Memory B cell (primary cell): ENCODE measurements around the gene TBL3.
"Not testable (repeated sequence)": the region's sequence is repeated elsewhere in the genome, so short reads cannot be mapped to it uniquely, and the experiment has no call there.

Source experiments
- ATAC-seq: fragments of 150-1000 bp; cut with Tn5 transposase; 2 replicates; pipeline ENCODE4 v1.10.0; 2021; ENCODE audit warnings: low read depth, mild to moderate bottlenecking, moderate library complexity
- DNase-seq, 2 donors: peaks; one replicate each; pipeline ENCODE4 v3.0.0; 2022; ENCODE audit warnings: low spot score in 2 of 2
- H3K27ac Mint-ChIP-seq: one replicate; pipeline ENCODE4 v1.8.0; 2022; ENCODE audit warnings: mild to moderate bottlenecking, moderate library complexity, mixed read lengths
- H3K27me3 Mint-ChIP-seq: one replicate; pipeline ENCODE4 v1.8.0; 2022; ENCODE audit warnings: mixed read lengths
- H3K36me3 Mint-ChIP-seq: one replicate; pipeline ENCODE4 v1.8.0; 2022; ENCODE audit warnings: mild to moderate bottlenecking, mixed read lengths
- H3K4me1 Mint-ChIP-seq: one replicate; pipeline ENCODE4 v1.8.0; 2022; ENCODE audit warnings: mixed read lengths
- H3K4me3 Mint-ChIP-seq: one replicate; pipeline ENCODE4 v1.8.0; 2022; ENCODE audit warnings: mild to moderate bottlenecking, moderate library complexity, mixed read lengths
- H3K9me3 Mint-ChIP-seq: one replicate; pipeline ENCODE4 v1.8.0; 2022; ENCODE audit warnings: mixed read lengths

The TBL3 gene

GRCh38 chr16:2009791-2010510 is 38.1 kb downstream of the TBL3 start, which contains the start of gene ZNF598:
TSS of gene ZNF598 (minus strand) at chr16:2009821.
- Mint-ChIP-seq H3K9me3 (no peaks in the 10 kb centered on the region), H3K27me3 (no peaks in the 10 kb centered on the region), H3K27ac (peak within 1 kb of the TSS; percentile 92), H3K4me1 (peaks cover 32% of the 10 kb centered on the region), H3K36me3 (no peaks in the 10 kb centered on the region), H3K4me3 (peak within 1 kb of the TSS; percentile 91)
- peak; percentile 97 for ATAC-seq
- DNase-seq = peak; percentile 69 to 77

DNA sequence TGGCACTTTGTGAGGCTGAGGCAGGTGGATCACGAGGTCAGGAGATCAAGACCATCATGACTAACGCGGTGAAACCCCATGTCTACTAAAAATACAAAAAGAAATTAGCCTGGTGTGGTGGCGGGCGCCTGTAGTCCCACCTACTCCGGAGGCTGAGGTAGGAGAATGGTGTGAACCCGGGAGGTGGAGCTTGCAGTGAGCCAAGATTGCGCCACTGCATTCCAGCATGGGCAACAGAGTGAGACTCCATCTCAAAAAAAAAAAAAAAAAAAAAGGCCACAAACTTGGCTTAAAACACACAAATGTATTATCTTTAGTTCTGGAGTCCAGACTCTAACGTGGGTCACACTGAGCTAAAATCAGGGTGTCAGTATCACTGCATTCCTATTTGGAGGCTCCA is 39.9 kb downstream of the TBL3 start:
- H3K4me3 Mint-ChIP-seq, H3K27ac Mint-ChIP-seq, H3K27me3 Mint-ChIP-seq, H3K9me3 Mint-ChIP-seq, ATAC-seq, H3K36me3 Mint-ChIP-seq, DNase-seq: not testable (repeated sequence)
- H3K4me1 Mint-ChIP-seq = peaks cover 20% of the 10 kb centered on the region

DNA sequence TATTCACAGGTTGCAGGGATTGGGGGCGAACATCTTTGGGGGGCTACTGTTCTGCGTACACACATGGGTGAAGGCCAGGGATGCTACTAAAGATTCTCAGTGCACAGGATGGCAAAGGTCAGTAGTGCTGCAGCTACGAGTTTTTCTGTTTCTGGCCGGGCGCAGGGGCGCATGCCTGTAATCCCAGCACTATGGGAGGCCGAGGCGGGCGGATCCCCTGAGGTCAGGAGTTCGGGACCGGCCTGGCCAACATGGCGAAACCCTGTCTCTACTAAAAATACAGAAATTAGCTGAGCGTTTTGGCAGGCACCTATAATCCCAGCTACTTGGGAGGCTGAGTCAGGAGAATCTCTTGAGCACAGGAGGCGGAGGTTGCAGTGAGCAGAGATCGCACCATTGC is 41.7 kb downstream of the TBL3 start:
- Mint-ChIP-seq H3K4me3 (no peak overlapping the region), H3K36me3 (no peaks in the 10 kb centered on the region), H3K9me3 (no peaks in the 10 kb centered on the region), H3K27me3 (peaks cover 1% of the 10 kb centered on the region), H3K4me1 (peaks cover 7% of the 10 kb centered on the region), H3K27ac (no peak overlapping the region)
- DNase-seq (no peak), ATAC-seq (no peak)

- Mint-ChIP-seq H3K4me1 (no peaks in the 10 kb centered on the region), H3K36me3 (no peaks in the 10 kb centered on the region), H3K27ac (no peak overlapping the region), H3K9me3 (no peaks in the 10 kb centered on the region), H3K27me3 (peaks cover 4% of the 10 kb centered on the region), H3K4me3 (no peak overlapping the region)
- ATAC-seq = no peak
- DNase-seq = no peak
Measured at GRCh38 chr16:2015117-2015946, 43.5 kb downstream of the TBL3 start.

DNA sequence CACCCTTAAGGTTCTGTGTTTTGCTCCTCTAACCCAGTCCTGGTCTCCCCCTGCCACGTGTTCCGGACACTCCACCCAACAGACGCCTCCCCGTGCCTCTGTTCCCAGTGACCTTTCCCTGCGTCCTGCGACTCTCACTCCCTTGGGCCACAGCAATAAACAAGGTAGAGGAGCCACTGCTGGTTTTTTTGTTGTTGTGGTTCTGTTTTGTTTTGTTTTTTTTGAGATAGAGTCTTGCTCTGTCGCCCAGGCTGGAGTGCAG is 44.0 kb downstream of the TBL3 start:
- Mint-ChIP-seq H3K9me3 (no peaks in the 10 kb centered on the region), H3K27me3 (peaks cover 5% of the 10 kb centered on the region), H3K4me1 (no peaks in the 10 kb centered on the region), H3K27ac (no peak overlapping the region), H3K4me3 (no peak overlapping the region), H3K36me3 (no peaks in the 10 kb centered on the region)
- ATAC-seq (no peak), DNase-seq (no peak)

DNA sequence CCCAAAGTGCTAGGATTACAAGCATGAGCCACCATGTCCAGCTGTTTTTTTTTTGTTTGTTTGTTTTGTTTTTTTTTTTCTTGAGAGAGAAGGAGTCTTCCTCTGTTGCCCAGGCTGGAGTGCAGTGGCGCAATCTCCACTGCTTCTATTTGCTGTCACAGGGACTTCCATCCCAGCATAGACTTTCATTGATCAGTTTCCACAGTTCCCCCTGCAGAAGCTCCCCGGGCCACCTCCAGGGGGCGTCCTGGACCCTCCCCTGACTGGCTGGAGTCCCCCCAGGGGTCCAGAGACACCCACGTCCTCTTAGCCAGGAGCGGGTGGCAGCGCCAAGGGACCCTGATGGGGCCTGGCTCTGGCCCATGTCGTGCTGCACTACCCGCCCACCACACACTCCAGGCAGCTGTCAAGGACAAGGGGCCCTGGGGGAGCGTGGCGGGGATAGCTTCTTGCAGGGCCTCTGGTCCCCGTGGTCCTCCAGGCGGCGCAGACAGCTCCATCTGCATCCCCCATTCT is 44.6 kb downstream of the TBL3 start:
- Mint-ChIP-seq H3K27me3 (peaks cover 7% of the 10 kb centered on the region), H3K9me3 (no peaks in the 10 kb centered on the region), H3K27ac (no peak overlapping the region), H3K4me1 (no peaks in the 10 kb centered on the region), H3K36me3 (no peaks in the 10 kb centered on the region), H3K4me3 (no peak overlapping the region)
- DNase-seq = no peak
- no peak for ATAC-seq

DNA sequence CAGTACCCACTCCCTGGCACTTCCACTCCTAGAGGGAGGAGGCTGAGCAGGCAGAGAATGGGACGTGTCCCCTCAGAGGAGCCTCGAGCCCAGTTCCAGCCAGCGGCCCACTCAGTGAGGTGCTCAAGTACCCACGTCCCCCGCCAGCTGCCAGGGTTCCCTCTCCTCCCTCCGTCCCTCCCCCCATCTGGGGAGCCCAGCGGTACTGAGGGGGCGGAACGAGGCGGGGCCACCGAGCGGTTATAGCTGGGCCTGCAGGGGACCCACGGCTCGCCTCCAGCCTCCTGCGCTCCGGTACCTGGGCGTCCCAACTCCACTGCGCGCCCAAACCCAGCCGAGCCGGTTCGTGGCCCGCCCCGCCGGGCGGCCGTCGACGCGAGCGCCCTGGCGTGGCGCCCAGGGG is 47.7 kb downstream of the TBL3 start, which contains the start of gene NPW:
Gene NPW (plus strand): TSS at position 268 of the 403 bp plus-strand sequence.
- H3K4me3 Mint-ChIP-seq = peak within 1 kb of the TSS; percentile 41
- H3K9me3 Mint-ChIP-seq = no peaks in the 10 kb centered on the region

DNA sequence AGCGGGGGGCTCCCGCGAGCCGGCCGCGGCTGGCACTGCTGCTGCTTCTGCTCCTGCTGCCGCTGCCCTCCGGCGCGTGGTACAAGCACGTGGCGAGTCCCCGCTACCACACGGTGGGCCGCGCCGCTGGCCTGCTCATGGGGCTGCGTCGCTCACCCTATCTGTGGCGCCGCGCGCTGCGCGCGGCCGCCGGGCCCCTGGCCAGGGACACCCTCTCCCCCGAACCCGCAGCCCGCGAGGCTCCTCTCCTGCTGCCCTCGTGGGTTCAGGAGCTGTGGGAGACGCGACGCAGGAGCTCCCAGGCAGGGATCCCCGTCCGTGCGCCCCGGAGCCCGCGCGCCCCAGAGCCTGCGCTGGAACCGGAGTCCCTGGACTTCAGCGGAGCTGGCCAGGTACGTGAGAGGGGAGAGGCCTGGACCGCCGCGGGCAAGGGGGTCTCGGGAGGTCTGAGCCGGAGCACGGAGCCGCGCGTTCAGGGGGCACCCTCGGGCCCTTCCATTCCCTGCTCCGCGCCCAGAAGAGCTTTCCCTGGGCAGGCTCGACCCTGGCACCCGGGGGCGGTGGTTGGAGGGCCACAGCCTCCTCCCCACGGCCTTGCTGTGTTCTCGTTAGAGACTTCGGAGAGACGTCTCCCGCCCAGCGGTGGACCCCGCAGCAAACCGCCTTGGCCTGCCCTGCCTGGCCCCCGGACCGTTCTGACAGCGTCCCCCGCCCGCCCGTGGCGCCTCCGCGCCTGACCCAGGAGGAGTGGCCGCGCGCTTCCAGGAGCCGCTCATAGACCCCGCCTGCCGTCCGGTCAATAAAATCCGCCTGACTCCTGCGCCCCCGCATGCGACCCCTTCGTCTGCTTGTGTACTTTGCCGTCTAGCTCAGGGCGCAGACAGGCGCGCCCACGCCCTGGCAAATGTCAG is 48.3 kb downstream of the TBL3 start:
- H3K27ac Mint-ChIP-seq = no peak overlapping the region
- no peak for ATAC-seq

More for the DNA sequence above, 47.7 kb downstream of the TBL3 start, which contains the start of gene NPW:
- H3K27me3 Mint-ChIP-seq = peaks cover 15% of the 10 kb centered on the region
- peaks cover 11% of the 10 kb centered on the region for H3K4me1 Mint-ChIP-seq
- H3K36me3 Mint-ChIP-seq = no peaks in the 10 kb centered on the region
- no peak within 1 kb of the TSS for H3K27ac Mint-ChIP-seq
- no peak for DNase-seq
- ATAC-seq = peak; percentile 21

GRCh38 chr16:2022723-2023091 is 50.9 kb downstream of the TBL3 start:
- Mint-ChIP-seq H3K9me3 (no peaks in the 10 kb centered on the region), H3K36me3 (no peaks in the 10 kb centered on the region), H3K27ac (peak overlapping the region; percentile 15), H3K27me3 (peaks cover 24% of the 10 kb centered on the region), H3K4me3 (peak overlapping the region; percentile 79), H3K4me1 (peaks cover 17% of the 10 kb centered on the region)
- DNase-seq (no peak), ATAC-seq (peak; percentile 18)

More for the DNA sequence above, 48.3 kb downstream of the TBL3 start:
- H3K9me3 Mint-ChIP-seq = no peaks in the 10 kb centered on the region
- peaks cover 17% of the 10 kb centered on the region for H3K27me3 Mint-ChIP-seq
- H3K36me3 Mint-ChIP-seq = no peaks in the 10 kb centered on the region
- peak overlapping the region; percentile 41 for H3K4me3 Mint-ChIP-seq
- no peak for DNase-seq
- peaks cover 13% of the 10 kb centered on the region for H3K4me1 Mint-ChIP-seq

GRCh38 chr16:2023092-2024031 is 51.5 kb downstream of the TBL3 start:
- Mint-ChIP-seq H3K9me3 (no peaks in the 10 kb centered on the region), H3K4me1 (peaks cover 17% of the 10 kb centered on the region), H3K27ac (peak overlapping the region; percentile 15), H3K36me3 (no peaks in the 10 kb centered on the region), H3K27me3 (peaks cover 22% of the 10 kb centered on the region), H3K4me3 (peak overlapping the region; percentile 79)
- peak; percentile 96 to 98 for DNase-seq
- ATAC-seq = peak; percentile 81

- peaks cover 20% of the 10 kb centered on the region for H3K27me3 Mint-ChIP-seq
- H3K27ac Mint-ChIP-seq = no peak overlapping the region
- H3K4me1 Mint-ChIP-seq = peaks cover 17% of the 10 kb centered on the region
- peak overlapping the region; percentile 9 for H3K4me3 Mint-ChIP-seq
- H3K36me3 Mint-ChIP-seq = no peaks in the 10 kb centered on the region
- DNase-seq (no peak), ATAC-seq (no peak)
- no peaks in the 10 kb centered on the region for H3K9me3 Mint-ChIP-seq
Measured at GRCh38 chr16:2024032-2024420, 52.2 kb downstream of the TBL3 start.

GRCh38 chr16:2025251-2025650 is 53.4 kb downstream of the TBL3 start:
- Mint-ChIP-seq H3K9me3 (no peaks in the 10 kb centered on the region), H3K4me1 (peaks cover 17% of the 10 kb centered on the region), H3K4me3 (peak overlapping the region; percentile 44), H3K27ac (no peak overlapping the region), H3K36me3 (no peaks in the 10 kb centered on the region), H3K27me3 (peaks cover 21% of the 10 kb centered on the region)
- ATAC-seq (no peak), DNase-seq (no peak)
